Stimulated activated CD4-positive, alpha-beta T cell treated with anti-CD3 and anti-CD28 coated beads, Interleukin-15, amount 100 ng/mL, for 48 hours (primary cell): ENCODE measurements around the gene NRXN3.

Source experiments
- DNase-seq, 2 donors: peaks; one replicate each; pipeline ENCODE4 v3.0.0-alpha.2; 2020; ENCODE audit warnings: low read depth in 2 of 2

Gene NRXN3

DNA sequence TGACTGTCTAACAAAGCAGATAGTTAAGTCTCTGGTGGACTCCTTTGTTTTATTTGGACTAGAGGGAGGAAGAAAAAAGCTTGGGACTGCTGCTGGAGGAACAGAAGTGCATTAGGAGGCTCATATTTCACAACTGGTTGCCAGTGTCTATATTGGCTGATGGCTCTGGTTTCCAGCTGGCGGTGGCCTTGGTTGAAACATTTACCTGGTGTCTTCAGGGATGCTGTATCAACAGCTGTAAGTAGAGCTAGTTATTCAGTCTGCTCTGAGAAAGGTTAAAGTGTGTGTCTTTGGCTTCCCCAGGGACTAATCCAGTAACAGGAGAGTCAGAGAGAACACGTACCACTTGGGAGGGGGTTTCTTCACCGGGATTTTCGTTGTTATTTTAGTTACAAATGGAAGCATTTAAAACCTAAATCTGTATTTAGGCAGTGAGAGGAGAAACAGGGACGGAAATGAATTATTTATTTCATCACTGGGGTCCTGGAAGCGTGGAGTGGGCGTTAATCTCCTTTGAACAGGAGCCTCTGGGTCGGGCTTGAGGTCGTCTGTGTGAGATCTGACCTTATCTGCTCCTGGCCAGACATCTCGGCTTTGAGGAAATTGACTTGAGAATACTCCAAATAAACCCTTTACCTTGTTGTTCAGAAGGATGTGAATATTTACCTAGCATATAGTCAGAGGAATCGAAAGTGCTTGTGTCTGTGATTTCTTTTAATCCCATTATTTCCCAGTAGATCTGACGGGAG, 149.9 kb downstream of the NRXN3 start:
- no peak for DNase-seq

DNA sequence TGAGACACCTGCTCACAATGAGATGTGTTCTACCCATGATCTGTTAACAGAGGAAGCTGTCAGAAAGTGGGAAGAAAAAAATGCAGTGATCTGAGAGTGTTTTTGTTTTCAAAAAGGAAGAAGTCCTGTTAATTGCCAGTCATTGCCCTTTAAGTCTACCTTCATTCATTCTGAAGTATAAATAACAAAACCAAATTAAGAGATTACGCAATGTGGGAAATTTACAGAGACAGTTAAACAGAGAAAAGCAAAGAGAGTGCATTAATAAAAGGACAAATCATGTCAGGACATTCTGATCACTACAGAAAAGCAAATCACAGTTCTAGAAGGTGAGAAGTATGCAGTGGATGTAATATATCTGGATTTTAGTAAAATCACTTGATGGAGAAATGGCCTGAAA, 154.2 kb downstream of the NRXN3 start:
- no peak for DNase-seq

DNA sequence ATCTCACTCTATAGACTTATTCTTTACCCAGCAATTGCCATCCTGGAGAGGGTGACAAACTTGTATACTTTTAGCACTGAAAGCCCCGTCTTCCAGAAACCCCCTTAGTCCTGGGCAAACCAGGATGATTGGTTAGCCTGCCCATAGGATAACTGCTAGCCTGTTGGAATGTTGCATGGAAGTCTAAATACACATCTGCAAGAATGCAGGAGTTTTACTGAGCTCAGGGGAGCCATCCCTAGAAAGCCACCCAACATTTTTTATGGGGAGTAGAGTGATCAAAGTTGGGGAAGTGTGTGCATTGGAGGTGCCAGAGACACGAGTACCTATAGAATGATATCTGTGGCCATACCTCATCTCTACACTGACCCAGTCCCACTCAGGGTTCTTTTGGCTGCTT, 155.7 kb downstream of the NRXN3 start:
- no peak for DNase-seq

DNA sequence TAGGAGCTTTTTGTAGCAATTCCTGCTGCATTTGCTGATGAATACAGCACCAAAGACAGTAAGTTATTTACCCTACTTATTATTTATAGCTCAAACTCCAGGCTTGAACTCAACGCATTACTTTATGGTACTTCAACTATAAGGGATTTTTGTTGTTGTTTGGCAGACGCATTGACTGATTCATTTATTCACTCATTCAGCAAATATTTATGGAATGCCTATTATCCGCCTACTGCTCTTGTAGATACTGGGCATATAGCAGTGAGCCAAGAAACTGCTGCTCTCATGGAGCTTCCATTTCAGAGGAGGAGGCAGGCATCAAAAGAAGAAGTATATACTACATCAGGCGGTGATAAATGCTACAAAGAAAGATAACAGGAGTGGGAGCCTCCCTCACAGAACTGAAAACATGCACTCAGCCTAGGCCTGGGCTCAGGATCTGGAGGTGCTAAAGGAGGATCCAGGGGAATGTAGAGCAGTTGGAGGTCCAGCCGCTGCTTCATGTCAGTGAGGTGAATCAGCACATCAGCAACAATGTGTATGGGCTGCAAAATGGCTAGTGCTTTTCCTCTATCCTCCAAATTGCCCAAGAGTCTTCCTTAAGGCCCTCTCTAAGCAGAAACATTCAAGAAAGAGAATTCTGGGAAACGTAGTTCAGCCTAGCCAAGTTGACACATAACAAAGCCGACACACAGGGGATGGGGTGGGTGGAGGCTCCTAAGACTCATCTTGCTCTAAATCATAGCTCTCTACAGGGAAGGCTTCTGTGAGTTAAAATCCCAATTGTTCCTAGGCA, 157.5 kb downstream of the NRXN3 start:
- no peak for DNase-seq

DNA sequence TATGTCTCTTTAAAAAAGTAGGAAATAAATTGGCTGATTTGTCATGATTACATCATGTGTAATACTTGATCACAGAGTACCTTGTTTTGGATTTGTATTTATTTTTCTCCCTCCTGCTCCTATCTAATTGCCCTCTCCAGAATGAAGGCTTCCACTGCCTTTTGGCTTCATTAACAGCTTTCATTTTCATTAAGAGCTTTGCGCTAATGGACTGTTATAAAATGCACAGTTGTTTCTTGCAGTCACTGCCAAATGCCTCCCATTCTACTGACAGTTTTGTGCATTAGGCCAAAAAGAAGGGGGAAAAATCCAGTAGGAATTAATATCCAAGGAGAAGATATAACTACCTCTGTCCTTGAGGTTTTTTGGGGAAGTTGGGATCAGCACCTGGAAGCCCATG, 159.2 kb downstream of the NRXN3 start:
- no peak for DNase-seq

DNA sequence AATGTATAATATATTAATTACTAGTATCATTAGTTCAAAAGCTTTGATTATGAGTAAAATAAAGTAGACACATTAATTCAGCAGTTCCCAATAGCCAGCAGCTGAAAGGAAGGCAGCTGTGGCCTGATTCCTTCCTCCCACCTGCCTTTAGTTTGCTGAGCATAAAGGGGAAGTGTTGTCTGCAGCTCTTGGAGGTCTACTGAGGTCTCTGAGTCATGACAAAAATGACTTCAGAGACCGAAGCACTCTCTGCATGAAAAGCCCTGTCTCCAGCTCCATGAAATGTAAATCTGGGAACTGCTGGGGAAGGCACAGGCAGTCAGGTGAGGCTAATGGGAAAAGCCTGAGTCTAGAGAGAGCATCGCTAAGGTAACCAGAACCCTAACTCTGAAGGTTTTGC, 165.4 kb downstream of the NRXN3 start:
- DNase-seq: no peak

DNA sequence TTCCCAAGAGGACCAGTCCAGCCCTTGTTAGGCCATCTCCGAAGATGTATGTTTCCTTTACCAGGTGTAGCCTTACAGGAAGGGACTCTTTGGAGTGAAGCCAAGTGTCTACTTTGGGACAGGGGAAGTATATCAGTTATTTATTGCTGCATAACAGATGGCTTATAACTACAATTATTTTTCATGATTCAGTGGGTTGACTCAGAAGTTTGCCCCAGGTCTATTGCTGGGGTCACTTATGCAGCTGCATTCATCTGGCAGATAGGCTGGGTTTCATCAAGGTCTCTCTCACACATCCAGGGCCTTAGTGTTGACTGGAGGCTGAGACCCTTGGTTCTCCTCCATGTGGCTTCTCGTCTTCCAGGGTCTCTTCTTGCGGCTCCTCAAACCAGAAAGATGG, 170.1 kb downstream of the NRXN3 start:
- DNase-seq: no peak

DNA sequence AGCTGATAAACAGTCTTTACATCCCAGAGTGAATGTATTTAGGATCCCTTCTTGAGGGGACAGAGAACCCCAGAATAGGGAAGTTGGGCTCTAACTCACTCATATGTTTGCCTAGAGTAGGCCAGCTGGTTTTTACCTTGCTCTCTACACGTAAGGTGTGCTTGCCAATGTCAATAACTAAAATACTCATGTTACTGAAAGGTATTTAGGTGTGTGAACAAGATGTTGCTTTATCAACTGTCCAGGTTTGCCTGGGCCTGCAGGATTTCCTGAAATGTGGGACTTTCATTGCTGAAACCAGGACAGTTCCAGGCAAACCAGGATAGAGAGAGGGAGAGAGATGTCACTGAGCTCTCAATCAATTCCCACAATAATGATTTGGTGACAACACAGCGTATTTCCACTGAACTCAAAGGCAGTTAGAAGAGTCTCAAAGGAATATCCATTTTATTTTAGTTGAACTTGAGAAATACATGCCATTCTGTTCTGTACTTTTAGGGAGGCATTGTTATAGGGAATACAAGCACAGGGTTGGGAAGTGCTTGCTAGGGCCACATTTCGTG, 171.7 kb downstream of the NRXN3 start:
- no peak for DNase-seq

DNA sequence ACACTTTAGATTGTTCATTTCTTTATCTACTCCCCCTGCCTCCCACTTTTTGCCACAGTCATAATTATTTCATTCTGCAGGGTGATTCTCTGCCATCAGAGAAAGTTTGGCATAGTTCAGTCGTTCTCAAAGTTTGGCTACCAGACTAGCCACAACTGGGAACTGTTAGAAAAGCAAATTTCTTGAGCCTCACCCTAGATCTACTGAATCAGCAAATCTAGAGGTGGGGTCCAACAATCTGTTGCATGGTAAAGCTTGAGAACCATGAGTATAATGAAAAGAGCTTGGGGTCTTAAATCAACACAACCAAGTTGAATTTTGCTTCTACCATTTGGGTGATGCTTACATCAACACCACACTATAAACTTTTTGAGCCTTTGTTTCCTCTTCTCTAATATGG, 172.7 kb downstream of the NRXN3 start:
- DNase-seq: no peak

DNA sequence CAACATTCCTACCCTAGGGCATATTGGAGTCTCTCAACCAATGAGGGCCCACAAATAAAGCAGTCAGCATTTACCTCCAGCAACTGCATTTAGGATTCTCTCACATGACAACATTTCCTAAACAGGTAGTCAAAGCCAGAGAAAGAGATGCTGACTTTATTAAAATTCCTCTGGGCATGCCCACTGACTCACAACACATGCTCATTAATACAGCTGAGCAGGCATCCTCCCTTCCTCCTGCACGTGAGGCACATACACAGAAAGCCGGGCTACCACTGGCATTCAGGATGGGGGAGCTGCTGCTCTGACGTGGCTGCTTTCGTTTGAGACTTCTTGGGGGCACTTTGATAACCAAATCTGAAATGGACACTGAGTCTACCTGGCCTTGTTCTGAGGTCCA, 174.1 kb downstream of the NRXN3 start:
- DNase-seq: no peak

DNA sequence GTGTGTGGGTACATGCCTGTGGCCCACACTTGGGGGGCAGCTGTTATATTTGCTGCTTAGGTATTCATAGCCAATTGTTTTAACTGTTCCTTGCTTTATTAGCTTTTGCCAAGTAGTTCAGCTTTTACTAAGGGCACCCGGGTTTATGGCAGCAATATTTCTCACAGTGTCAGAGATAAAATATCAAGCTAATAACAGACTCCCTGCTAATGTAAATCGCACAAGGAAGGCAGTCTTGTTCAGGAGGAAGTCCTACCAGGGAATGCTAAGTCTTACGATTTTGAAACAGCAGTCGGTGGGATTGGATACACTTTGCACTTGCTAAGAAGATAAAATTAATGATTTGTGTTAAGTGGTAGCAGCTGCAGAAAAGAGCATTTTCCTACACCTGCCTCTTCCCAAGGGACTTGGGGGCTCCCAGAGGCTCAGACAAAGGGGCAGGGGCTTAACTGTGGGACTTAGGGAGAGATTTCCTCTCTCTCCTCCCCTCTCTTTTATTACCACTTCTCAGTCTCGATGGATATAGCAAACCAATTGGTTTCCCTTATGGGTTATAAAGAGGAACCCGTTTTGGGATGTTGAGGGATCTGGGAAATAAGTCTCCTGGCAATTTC, 175.1 kb downstream of the NRXN3 start:
- no peak for DNase-seq

DNA sequence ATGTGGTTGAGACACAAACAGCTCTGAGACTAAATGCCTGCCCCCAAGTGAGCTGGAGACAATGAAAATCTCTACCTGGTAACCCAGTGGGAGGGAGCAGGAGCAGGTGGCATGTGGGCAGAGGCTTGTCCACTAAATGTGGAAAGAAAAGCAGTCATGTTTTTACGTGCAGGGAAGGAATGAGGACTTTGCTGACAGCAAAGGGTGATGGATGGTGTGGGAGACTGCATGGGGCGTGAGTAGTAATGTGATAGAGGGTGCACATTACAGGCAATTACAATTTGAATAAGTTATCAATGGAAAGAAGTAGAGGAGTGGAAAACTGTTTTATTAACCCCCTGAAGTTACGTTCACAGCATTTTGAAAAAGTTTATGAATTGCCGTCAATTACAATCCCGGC, 176.6 kb downstream of the NRXN3 start:
- DNase-seq: no peak

DNA sequence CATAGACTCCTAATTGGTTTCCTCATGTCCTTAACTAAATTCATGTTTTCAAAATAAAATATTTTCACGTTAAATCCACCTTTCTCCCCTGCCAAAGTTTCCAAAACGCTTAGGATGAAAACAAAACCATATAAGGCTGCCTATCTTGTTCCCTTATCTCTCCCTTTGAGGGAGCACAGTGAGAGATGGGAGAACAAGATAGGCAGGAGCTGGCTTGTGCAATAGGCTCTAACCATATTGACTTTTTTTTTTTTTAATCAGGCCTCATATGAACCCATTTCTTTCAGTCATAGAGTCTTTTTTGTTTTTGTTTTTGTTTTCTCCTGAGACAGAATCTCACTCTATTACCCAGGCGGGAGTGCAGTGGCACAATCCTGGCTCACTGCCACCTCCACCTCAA, 184.9 kb downstream of the NRXN3 start:
- DNase-seq: no peak

DNA sequence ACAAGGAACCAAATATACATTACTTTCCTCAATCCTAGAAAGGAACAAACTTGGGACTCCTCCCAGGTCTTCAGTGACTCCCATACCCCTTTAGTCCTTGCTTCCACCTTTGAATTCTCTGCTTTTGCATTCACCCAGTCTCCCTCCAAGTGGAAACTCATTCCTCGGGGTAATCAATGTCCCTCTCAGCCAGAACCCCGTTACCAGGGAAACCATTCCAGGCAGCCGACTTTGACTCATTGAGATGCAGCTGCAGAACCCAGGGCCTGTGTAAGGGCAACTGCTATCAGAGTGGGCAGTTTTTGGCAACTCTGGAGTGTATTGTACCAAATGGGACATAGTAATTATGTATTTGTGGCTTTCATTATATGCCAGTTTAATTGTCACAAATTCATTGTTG, 186.2 kb downstream of the NRXN3 start:
- no peak for DNase-seq

DNA sequence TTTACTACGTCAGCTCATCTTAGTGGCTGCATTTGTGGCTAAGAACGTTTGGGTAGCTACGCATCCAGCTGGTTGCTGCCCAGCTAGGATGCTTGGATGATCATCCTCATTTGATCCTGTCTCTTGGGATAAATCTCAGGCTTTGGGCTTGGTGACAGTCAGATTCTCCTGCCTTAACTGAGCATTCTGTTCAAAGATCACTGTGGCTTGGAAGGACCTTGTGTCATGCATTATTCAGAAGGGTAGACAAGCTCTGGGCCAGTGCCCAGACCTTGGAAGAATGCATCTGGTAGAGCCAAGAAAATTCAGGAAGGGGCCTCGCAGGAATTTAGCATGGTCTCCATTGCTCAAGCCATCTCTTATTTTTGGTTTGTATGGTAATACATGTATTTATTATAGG, 188.4 kb downstream of the NRXN3 start:
- no peak for DNase-seq

DNA sequence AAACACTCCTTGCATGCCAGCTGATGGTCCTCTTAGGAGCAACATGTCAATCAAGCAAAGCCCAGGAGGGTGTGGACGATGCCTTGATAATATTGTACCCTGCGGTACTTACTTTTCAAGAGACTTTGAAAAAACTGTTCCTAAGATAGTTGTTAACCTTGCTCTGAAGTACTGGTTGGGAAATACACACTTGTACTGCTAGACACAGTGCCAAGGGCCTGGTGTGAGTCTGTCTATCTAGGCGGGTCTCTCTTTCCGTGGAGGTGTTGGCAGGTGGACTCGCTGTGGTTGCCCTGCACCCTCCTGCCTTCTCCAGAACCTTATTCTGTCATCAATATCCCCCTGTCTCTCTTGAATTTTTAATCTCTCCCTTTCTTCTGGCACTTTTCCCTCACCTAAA, 189.4 kb downstream of the NRXN3 start:
- no peak for DNase-seq

DNA sequence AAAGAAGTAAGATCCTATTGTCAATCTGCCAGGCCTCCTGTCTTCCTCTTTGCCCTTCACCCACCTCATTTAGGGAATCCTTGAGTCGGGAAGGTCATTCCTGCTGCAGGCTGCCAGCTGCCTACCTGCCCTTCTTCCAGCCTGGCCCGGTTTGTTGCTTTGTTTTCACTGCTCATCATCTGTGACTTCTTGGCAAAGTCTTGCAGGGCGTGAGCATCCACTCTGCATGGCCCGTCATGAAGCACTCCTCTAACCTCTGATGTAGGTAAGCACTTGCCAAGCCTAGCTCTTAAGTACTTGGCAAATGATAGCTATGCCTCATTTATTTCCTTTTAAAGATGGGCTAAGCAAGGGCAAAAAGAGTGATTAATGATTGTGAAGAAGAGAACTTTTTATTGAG, 192.8 kb downstream of the NRXN3 start:
- DNase-seq: no peak

DNA sequence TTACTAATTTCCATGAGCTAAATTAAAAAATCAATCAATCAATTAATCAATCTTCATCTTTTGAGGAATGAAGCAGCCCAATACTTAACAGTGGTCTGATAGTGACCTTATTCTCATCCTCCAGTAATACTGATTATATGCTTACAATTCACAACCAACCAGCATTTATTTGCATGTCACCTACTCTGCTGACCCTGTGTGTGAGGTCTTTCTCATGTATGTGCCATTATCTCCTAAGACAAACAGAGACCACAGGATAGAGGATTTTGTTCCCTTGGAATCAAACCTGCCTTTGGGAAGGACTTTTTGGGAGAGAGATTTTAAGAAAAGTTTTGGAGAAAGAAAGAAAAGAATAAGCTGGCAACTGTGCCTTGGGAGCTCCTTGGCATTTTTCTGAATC, 197.2 kb downstream of the NRXN3 start:
- no peak for DNase-seq

DNA sequence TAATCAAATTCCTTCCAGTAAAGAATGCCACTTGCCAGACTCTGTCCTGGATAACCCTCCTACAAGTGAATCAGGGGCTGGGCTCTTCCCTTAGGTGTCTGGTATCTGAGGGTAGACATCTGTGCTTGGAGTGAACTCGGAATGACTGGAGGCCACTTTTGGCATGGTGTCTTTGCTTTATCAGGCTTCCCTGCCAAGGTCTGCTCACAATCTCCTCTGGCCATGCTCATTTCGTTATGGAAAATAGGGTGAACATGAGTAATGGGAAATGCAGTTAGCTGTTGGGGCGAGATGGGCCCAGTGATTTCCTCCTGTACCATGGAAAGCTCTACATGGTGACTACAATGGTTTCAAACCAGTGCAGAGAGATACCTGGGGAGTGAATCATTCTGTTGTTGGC, 212.9 kb downstream of the NRXN3 start:
- DNase-seq: no peak

DNA sequence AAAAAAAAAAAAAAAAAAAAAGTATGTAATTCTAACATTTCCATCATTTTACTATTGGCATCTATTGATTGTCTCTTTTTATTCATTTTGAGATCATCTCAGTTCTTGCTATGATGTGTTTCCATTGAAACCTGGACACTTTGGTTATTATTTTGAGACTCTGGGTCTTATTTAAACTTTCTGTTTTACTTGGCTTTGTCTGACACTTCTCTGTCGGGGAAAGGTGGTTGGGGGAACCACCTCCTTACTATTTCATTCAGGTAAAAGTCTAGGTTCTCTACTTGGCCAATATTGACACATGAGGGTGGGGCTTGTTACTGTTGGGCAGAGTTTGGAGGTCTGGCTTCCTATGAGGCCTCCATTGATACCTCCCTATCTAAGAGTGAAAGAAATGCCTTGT, 228.0 kb downstream of the NRXN3 start:
- DNase-seq: no peak

DNA sequence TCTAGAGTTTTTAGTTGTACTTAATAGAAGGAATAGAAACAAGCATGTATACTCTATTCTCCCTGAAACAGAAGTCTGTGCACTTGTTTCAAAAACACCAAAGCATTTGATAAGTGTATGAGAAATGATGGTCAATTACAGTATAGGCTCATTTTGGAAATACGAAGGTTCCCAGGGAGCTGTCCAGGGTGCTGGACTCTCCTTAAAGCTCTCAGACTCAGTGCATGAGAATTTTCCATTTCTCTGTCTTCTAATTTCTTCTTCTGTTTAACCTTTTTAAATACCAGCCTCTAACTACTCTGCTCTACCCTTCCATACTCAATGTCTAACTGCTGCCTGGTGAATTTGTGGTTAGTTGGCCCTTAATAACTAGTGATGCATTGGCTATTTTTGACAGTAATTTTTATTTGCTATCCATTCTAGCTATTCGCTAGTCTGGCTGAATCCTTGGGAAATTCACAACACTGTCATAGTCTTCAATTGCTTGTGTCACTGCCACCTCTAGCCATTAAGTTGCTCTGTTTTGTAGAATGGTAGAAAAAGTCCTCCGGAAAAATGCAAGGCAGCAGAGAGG, 229.2 kb downstream of the NRXN3 start:
- DNase-seq: no peak

DNA sequence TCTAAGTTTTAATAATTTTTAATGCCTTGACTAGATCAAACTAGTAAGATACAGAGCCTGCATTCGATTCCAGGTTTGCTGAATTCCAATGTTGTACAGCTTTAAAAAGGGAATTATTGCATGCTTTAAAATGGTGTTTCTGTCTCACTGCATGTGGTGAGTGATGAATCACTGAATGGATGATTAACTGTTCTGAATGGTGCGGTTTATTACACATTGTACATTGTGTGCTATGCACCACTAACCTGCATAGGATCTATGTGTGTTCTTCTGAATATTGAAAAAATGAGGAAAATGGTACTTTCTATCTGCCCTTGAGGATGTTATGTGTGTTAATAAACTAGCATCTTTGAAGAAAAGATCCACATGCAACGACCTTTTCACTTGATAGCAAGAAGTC, 231.7 kb downstream of the NRXN3 start:
- no peak for DNase-seq
